Measurements from ENCODE around the gene ASCC3. TPM values are rescaled to one million over a fixed set of nuclear protein-coding genes. Genes with fewer than 3 reads are reported as not detected.

ASCC3 gene
- total RNA-seq, 1 experiment from 2014 or later, result 32.2 TPM

GRCh38 chr6:100484474-100484873, 396.7 kb downstream of the ASCC3 start:
- POLR2A ChIA-PET (ENCODE audit: low non-redundant PET), result no interaction called here
- intact Hi-C loops (cut with micrococcal nuclease; ENCODE audit: unreplicated experiment), result loop anchor here (5.0 kb wide), 1 partner anchor 173 kb away; no protein-coding TSS in a partner anchor
- no peak for DNase-seq (ENCODE audit: low spot score)

GRCh38 chr6:100482698-100483097, 398.4 kb downstream of the ASCC3 start:
- Histone ChIP-seq H3K9me3 (ENCODE audit: low read depth, low read length, poor library complexity, severe bottlenecking) (no peaks in the 10 kb centered on the region), H3K4me3 (ENCODE audit: low read depth, low read length, poor library complexity, severe bottlenecking) (no peak overlapping the region), H3K4me1 (ENCODE audit: insufficient read depth, low read length, poor library complexity, severe bottlenecking) (no peaks in the 10 kb centered on the region), H3K27ac (ENCODE audit: low read depth, low read length, poor library complexity, severe bottlenecking) (no peak overlapping the region), H3K36me3 (ENCODE audit: insufficient read depth, low read length, poor library complexity, severe bottlenecking) (no peaks in the 10 kb centered on the region), H3K27me3 (replicated peaks; ENCODE audit: insufficient read depth, low read depth, low read length, poor library complexity) (no peaks in the 10 kb centered on the region)
- ChIA-PET CTCF (no interaction called here), POLR2A (ENCODE audit: low non-redundant PET) (no interaction called here)
- BruUV-seq (replicated peaks), result no TSS peak
- no peak for DNase-seq (ENCODE audit: low spot score)
- intact Hi-C loops (cut with micrococcal nuclease; ENCODE audit: unreplicated experiment), result loop anchor here (5.0 kb wide), 1 partner anchor 175 kb away; no protein-coding TSS in a partner anchor
- no peak for TF ChIP-seq CTCF (conservative IDR thresholded peaks at IDR 0.05; ENCODE audit: low read depth, low read length)
- TF ChIP-seq EZH2 (IDR thresholded peaks at IDR 0.05; ENCODE audit: borderline replicate concordance, low read depth, low read length, poor library complexity, severe bottlenecking), result no peak

More at GRCh38 chr6:100484474-100484873, 396.7 kb downstream of the ASCC3 start:
- no peaks in the 10 kb centered on the region for H3K9me3 ChIP-seq (ENCODE audit: low read depth, low read length, poor library complexity, severe bottlenecking)
- H3K27me3 ChIP-seq (replicated peaks; ENCODE audit: insufficient read depth, low read depth, low read length, poor library complexity), result no peaks in the 10 kb centered on the region
- BruUV-seq (replicated peaks), result no TSS peak
- no peak overlapping the region for H3K27ac ChIP-seq (ENCODE audit: low read depth, low read length, poor library complexity, severe bottlenecking)
- CTCF ChIA-PET, result no interaction called here
- no peaks in the 10 kb centered on the region for H3K36me3 ChIP-seq (ENCODE audit: insufficient read depth, low read length, poor library complexity, severe bottlenecking)
- TF ChIP-seq EZH2 (IDR thresholded peaks at IDR 0.05; ENCODE audit: borderline replicate concordance, low read depth, low read length, poor library complexity, severe bottlenecking), result no peak
- no peak for TF ChIP-seq CTCF (conservative IDR thresholded peaks at IDR 0.05; ENCODE audit: low read depth, low read length)
- H3K4me1 ChIP-seq (ENCODE audit: insufficient read depth, low read length, poor library complexity, severe bottlenecking), result no peaks in the 10 kb centered on the region
- H3K4me3 ChIP-seq (ENCODE audit: low read depth, low read length, poor library complexity, severe bottlenecking), result no peak overlapping the region

DNA sequence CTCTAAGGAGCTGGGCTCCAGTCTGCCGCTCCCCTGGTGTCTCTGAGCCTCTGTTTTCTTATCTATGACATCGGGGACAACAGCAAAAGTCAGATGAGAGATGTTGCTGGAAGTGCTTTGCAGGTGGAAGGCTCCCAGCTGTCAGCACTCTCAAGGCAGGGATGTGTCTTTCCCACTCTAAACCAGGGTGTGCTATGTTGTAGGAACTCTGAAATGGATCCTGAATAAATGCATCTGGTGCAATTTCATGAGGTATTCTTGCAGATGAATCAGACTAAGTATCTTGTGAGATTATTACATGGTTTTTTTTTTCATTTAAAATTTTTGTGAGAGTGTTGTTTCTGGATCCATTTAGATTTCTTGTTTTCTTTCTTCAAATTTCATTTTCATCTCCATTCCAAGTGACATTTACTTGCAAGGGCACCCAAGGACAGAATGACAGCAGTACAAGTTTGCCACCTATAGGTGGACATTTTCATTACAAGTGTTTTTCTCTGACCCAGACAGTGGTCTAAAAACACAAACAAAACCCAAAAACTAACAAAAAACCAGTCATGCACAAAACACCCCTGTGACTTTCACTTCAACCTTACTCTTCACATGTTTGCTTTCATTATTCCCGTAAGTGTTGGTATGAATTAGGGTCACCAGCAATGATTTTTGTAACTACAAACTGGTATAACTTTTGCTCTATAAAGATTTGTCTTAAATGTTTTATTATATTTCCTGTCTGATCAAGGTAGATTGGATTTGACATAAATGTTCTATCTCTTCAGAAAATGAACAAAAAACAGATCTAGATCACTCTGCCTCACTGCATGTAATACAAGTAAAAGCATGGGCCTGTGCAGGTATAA, 401.7 kb downstream of the ASCC3 start:
- Histone ChIP-seq H3K4me3 (ENCODE audit: low read depth, low read length, poor library complexity, severe bottlenecking) (no peak overlapping the region), H3K36me3 (ENCODE audit: insufficient read depth, low read length, poor library complexity, severe bottlenecking) (no peaks in the 10 kb centered on the region), H3K27ac (ENCODE audit: low read depth, low read length, poor library complexity, severe bottlenecking) (no peak overlapping the region), H3K9me3 (ENCODE audit: low read depth, low read length, poor library complexity, severe bottlenecking) (no peaks in the 10 kb centered on the region), H3K27me3 (replicated peaks; ENCODE audit: insufficient read depth, low read depth, low read length, poor library complexity) (no peaks in the 10 kb centered on the region), H3K4me1 (ENCODE audit: insufficient read depth, low read length, poor library complexity, severe bottlenecking) (no peaks in the 10 kb centered on the region)
- POLR2A ChIA-PET (ENCODE audit: low non-redundant PET), result no interaction called here
- peak; percentile 49 for DNase-seq (ENCODE audit: low spot score)
- no TSS peak for BruUV-seq (replicated peaks)
- CTCF ChIA-PET, result interaction anchor here (0.5 kb wide), 1 partner anchor 478 kb away, joined by 3 read pairs; no protein-coding TSS in a partner anchor
- intact Hi-C loops (cut with micrococcal nuclease; ENCODE audit: unreplicated experiment), result loop anchor here (1.0 to 5.0 kb wide), 4 partner anchors 178 to 477 kb away; no protein-coding TSS in a partner anchor
- peak; percentile 79 for TF ChIP-seq CTCF (conservative IDR thresholded peaks at IDR 0.05; ENCODE audit: low read depth, low read length)
- TF ChIP-seq EZH2 (IDR thresholded peaks at IDR 0.05; ENCODE audit: borderline replicate concordance, low read depth, low read length, poor library complexity, severe bottlenecking), result no peak
